GM21825 (cell line): Measurements from ENCODE around the gene KCNJ3.

Experiments
- ATAC-seq: cut with Tn5 transposase; IDR thresholded peaks from one replicate; pipeline ENCODE4 v1.9.1; 2021; ENCODE audit warnings: mild to moderate bottlenecking, moderate library complexity; ENCODE audit not compliant: unreplicated experiment

KCNJ3 gene, protein sequence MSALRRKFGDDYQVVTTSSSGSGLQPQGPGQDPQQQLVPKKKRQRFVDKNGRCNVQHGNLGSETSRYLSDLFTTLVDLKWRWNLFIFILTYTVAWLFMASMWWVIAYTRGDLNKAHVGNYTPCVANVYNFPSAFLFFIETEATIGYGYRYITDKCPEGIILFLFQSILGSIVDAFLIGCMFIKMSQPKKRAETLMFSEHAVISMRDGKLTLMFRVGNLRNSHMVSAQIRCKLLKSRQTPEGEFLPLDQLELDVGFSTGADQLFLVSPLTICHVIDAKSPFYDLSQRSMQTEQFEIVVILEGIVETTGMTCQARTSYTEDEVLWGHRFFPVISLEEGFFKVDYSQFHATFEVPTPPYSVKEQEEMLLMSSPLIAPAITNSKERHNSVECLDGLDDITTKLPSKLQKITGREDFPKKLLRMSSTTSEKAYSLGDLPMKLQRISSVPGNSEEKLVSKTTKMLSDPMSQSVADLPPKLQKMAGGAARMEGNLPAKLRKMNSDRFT

DNA sequence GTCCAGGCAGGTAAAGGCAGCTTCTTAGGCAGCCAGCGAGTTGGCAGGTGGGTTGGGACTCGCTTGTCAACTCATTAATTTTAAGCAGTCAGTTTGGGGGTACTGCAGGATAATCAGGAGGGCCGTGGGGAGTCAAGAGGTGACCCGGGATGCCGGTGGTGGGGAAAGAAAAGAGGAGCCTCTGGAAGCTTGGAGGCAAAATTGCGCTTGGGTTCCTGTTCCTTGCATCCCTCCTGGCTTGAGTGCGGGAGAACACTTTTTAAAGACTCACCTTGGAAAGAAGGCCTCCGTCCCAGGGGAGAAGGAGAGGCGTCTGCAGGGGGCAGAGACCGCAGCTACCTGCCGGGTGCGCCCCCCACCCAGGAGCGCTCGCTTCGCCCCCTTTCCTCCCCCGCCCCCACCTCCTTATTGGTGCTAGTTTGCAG, at the start of gene KCNJ3:
Gene KCNJ3, plus strand, starts transcription at position 400 of the 425 bp plus-strand sequence. CDS start 81 bp downstream, outside the sequence.
- no peak for ATAC-seq

DNA sequence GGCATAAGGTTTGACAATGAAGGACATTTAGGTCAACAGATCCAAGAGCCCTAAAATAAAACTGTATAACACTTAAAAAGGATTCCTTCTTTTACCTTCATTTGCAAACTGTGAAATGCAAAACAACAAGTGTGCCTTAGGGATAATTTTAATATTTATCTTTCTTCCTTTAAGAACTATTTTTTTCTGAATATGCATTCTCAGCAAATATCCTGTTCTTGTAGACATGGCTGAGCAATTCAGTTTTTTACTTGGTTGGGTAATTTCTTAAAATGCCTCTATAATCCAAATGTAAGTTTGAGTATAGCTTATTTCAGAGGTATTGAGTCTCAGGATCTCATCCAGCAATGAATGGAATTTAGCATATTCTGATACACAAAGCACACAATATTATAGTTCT, 43.0 kb upstream of the KCNJ3 start:
- no peak for ATAC-seq

DNA sequence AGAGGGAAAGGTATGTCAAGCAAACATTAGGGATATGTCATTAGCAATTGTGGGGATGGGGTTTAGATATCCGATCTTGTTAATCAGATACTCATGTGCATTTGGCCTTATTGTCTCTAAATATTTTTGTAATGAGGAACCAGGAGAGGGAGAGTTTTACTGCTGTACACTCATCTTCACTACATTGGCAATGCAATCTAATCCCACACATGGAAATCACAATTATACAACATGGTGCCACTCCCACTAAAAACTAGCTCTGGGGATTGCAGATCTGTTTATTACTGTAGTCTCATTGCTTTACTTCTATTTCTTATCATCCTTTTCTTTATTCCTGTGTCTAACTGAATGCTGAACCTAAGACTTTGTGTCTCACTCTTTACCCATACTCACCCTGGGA, 39.6 kb upstream of the KCNJ3 start:
- ATAC-seq: no peak

DNA sequence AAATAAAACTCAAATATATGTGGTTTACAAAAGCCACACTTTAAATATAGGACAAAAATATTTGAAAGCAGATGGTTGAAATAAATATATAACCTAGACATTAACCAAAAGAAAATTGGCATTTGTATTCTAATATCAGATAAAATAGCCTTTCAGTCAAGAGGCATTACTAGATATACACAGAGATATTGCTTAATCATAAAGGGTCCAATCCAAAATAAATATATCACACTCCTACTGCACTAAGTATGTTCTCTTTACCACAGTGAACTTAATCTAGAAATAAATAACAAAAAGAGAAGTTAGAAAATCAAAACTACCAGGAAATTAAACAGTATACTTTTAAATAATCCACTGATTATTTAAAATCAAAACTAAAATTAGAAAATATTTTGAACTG, 34.2 kb upstream of the KCNJ3 start:
- no peak for ATAC-seq

DNA sequence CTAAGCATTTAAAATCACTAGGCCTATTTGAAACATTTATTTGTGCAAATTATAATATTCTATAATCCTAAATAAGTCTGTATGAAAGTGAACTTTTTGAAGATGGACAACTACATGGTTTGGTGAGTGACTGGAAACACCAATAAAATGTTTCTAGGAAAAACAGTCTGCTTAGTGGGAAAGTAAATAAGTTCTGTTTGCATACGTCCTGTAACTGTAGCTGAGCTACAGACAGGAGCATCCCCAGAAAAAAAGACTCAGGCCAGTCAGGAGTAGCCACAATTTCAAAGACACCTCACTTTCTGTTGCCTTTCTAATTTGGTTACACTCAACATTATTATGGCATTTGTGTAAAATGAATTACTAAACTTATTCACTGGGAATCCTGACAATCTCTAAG, 28.4 kb upstream of the KCNJ3 start:
- ATAC-seq: no peak

DNA sequence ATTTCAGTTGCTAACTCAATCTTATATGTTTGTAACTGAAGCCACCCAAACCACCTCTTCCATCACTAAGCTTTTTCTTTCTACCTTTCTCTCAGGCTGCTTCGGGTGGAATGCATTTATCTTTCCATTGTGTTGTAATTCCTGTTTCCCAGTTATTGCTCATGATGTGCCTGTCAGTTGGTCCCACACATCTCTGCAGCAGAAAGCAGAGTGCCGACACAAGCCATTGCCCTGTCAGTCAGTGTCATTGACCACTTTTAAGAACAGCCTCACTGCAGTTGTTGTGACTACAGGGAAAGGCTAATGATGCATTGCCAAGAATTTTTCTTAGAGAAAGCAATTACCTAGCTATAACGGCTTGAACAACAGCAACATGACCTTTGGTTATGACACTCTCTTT, 24.8 kb upstream of the KCNJ3 start:
- ATAC-seq: no peak

DNA sequence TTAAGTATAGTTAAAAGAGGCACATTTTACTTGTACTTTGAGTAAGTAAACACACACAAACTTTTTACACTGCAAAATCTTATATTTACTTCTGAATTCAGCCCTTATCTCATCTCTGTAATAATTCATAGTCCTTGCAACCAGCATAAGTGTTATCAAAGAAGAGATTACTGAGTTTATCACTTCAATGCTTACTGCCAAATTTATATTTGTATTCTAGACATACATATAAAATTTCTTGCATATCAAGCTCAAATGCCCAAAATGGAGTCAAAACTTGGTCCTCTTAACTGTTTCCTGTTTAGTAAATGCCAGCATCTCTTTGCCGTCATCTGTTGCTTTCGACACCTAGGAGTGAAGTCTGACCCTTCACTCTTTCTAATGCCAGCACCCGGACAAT, 21.1 kb upstream of the KCNJ3 start:
- no peak for ATAC-seq

DNA sequence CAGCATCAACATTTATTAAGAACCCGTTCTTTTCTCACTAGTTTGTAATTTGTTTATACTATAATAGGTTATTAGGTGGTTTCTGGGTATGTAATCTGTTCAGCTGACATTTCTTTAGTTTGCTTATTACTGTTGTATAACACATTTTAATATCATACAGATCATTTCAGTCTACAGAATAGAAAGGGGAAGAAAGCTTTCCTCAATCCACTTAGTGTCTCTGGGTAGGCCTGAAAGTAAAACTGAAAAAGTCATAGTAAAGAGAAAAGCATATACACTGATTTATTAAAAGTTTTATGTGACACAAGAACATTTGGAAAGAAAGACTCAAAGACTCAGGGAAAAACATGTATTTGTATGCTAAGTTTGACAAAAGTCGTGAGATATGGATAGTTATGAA, 16.8 kb upstream of the KCNJ3 start:
- ATAC-seq: no peak

DNA sequence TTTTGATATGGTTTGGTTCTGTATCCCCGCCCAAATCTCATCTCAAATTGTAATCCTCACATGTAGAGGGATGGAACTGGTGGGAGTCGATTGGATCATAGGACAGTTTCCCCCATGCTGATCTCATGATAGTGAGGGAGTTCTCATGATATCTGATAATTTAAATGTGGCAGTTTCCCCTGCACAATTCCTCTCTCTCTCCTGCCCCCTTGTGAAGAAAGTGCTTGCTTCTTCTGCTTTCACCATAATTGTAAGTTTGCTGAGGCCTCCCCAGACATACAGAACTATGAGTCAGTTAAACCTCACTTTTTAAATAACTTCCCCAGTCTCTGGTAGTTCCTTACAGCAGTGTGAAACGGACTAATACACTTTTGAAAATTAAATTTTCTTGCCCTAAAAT, 12.3 kb upstream of the KCNJ3 start:
- ATAC-seq: no peak

DNA sequence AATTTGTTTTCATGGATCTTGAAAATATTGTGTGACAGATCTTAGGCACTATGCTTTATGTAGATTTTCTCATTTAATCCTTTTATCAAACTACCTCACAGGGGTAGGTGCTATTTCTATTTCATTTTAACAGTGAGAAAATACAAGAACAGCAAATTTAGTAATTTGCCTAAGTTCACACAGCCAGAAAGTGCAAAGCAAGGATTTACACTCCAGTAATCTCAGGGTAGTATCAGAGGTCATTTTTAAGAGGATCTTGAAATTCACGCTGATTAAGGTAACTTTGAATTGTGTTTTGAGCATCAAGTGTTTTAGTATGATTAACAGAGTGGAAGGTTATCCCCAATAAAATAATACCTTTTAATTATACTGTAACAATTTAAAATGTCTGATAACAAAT, 10.1 kb upstream of the KCNJ3 start:
- no peak for ATAC-seq

DNA sequence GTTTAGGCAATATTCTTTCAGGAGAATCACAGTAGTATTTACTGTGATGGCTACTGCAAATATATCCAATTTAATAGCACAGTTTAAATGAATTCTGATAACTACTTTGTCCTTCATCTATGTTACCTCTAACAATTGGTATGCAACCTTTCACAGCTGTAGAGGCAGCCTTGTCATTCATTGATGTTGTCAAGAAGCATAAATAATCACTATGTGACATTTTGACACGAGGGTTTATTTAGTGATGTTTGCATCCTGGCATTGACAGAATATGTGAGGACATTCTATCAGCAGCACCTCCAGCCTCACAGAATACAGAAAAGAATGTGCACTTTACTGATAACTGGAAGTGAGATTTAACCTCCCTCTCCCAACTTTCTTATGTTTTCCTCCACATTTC, 9.3 kb upstream of the KCNJ3 start:
- no peak for ATAC-seq

DNA sequence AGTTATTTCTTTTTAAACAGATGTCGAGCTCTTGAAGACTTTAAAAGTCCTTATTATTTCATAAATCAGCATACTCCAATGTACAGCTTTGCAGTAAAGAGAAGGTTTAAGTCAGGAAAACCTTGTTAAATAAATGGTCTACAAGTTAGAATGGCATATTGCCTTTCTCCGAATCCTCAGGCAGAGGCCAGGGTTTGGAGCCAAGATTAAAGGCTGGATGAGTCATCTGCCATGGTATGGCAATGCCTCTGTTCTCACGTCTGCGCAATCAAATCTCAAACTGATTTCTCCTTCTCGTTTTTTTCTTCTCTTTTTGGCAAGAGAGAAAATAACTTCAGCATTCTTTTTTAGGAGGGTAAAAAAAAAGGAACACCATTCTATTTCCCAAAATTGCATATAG, 5.6 kb upstream of the KCNJ3 start:
- no peak for ATAC-seq

DNA sequence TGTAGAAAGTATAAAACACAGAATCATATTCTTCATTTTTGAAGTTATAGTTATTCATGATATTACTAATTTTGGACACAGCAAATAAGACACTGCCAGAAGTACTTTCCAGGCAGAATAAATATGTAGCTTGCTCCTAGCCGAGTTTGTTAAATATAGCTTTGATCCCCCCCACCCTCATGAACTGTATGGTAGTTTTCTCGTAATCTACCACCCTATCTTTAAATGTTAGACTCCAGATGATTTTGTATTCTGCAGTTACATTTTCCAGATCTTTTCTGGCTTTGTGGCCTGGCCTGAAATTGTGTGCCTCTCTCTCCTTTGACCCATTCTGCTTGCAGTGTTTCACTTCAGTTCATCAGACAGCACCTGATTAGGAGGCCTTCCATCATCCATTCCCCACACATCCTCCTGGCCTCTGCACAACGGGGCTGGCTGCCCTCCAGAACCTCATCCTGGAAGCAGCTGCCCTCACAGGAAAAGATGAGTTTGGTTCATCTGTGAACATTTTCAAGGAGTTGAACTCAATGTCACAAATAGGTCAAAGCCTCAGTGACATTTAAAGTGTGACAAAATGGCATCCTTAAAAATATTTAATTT, 4.7 kb upstream of the KCNJ3 start:
- no peak for ATAC-seq

DNA sequence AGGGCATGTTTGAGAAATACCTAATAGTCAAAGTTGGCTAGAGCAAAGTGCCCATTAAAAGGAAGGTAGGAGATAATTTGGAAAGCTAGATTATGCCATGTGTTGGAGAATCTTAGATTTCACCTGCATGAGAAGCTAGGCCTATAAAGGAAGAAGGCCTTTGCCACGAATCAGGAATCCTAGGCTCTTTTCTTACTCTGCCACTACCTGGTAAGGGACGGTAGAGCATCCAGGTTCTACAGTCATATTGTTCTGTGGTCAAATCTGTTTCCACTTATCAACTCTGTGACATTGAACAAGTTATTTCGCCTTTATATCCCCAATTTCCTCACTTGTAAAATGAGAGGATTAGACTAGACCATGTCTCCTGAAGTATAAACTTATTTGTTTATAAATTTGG, 3.6 kb upstream of the KCNJ3 start:
- no peak for ATAC-seq

DNA sequence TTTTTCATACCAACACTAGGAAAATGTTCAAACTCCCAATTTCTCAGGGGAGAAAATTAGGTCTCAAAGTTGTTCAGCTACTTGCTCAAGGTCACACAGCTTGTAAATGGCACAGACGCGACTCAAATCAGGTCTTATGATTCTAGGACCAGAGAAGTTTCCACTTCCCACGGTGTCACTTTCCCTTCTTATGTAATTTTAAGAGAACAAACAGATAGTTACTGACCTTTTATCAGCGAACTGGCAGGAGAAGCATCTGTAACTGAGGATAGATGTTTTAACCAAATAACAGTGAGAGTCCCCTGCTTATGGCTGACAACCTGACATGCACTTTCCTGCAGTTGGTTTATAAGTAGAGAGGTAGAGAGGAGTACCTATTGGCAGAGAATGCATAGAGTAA, 2.1 kb upstream of the KCNJ3 start:
- no peak for ATAC-seq

DNA sequence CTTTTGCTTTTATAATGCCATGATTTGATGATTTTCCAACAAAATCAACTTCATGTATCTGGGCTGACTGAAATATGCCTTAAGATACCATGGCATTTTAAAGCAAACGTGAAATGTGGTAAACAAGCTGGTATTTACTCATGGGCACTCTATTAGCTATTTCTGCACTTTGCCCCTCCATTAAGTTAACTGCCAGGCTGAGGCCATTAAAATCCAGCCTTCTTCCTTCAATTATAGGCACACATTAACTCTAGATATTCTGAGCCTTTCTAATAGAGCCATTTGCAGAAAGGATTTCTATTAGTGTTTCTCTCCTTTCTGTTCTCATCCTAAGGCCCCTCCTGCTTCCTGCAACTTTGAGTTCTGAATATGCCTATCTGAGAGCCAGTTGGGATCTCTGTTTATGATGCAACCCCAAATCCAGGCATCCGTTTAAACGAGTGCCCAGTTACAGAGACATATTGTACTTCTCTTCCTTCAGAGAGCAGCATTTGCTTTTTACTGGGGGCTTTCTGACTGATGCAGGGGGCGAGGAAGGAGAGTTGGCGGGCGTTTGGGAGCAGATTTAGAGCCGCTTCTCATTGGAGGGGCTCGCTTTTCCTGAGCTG, 1.6 kb upstream of the KCNJ3 start:
- no peak for ATAC-seq

DNA sequence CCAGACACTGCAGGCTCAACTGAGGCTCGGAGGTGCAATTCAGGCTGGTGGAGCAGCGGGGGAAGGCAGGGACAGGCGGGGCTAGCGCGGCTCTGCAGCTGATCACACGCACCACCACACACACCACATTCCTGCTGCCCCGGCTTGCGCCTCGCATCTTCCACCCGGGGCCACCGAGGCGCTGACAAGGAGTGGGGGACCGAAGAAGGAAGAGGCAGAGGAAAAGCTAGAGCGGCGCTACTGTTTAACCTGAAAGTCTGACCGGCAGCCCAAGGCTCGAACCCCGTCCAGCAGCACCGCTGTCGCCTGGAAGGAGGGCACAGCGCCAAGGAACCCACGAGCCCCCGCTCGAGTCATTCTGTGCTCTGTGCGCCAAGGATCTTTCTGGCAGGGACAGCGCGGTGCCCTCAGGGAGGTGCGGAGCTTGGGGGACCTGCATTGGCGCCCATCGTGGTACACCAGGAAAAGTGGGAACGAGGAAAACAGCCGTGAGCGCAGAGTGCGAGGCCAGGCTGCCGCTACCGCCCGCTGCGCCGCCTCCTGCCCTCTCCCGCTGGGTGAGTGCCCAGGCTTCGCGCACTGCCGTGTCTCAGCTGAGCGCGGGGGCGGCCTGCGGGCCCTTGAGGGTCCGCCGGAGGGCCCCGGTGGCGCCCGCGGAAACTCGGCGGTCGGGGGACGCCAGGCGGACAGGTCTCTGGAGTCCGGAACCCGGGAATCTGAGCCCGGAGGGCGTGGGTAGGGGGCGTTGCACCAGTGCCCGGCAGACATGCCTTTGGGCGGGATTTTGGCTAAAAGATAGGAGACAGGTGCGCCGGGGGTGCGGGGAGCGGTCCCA, 860 bp upstream of the KCNJ3 start:
- no peak for ATAC-seq

DNA sequence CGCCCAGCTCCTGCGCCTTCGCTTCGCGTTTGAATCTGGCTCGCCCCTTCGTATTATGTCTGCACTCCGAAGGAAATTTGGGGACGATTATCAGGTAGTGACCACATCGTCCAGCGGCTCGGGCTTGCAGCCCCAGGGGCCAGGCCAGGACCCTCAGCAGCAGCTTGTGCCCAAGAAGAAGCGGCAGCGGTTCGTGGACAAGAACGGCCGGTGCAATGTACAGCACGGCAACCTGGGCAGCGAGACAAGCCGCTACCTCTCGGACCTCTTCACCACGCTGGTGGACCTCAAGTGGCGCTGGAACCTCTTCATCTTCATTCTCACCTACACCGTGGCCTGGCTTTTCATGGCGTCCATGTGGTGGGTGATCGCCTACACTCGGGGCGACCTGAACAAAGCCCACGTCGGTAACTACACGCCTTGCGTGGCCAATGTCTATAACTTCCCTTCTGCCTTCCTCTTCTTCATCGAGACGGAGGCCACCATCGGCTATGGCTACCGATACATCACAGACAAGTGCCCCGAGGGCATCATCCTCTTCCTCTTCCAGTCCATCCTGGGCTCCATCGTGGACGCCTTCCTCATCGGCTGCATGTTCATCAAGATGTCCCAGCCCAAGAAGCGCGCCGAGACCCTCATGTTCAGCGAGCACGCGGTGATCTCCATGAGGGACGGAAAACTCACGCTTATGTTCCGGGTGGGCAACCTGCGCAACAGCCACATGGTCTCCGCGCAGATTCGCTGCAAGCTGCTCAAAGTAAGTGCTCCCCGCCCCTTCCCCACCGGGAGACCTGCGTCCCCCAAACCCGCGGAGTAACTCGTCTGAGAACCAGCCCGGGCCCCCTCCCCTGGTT, 453 bp downstream of the KCNJ3 start:
- no peak for ATAC-seq

DNA sequence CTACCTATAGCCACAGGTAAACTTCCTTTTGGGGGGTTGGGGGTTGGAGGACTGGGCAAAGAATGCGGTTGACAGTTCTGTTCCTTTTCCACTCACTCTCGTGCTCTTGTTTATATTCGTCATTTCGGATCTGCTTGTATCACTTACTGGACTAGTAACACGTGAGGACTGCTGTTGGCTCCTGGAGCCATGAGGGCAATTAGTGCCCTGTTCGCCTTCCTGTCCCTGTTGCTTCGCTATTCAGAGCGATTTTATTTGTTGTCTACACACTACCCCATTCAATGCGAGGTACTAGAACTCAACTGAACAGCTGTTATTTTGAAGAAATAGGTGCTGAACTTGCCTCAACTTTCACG, 1.1 kb downstream of the KCNJ3 start:
- no peak for ATAC-seq

DNA sequence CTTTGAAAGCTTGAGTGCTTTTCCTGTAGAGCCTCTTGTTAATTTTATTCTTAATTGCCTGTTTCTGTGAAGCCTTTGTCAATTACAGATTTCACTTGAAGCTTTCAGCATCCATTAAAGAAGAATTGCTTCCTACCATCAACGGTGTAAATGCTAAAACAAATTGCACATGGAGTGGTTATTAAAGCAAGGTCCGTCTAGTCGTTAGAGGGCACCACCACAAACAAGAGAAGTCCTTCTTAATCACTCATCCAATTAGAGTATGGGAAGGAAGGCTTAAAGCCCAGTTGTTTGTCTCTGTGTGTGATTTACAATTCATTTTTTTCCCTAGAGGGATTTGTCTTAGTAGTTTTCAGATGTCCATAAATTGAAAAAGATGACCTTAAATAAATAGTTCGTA, 1.6 kb downstream of the KCNJ3 start:
- ATAC-seq: no peak
